Activated CD4-positive, CD25-positive, alpha-beta regulatory T cell treated with anti-CD3 and anti-CD28 coated beads, Interleukin-2, amount 50 U/mL, for 16 hours (primary cell): Measurements from ENCODE around the gene PRKCA.

Experiments used
- DNase-seq: peaks from one replicate; pipeline ENCODE4 v3.0.0-alpha.2; 2020; ENCODE audit warnings: low read depth, low spot score

The PRKCA gene

DNA sequence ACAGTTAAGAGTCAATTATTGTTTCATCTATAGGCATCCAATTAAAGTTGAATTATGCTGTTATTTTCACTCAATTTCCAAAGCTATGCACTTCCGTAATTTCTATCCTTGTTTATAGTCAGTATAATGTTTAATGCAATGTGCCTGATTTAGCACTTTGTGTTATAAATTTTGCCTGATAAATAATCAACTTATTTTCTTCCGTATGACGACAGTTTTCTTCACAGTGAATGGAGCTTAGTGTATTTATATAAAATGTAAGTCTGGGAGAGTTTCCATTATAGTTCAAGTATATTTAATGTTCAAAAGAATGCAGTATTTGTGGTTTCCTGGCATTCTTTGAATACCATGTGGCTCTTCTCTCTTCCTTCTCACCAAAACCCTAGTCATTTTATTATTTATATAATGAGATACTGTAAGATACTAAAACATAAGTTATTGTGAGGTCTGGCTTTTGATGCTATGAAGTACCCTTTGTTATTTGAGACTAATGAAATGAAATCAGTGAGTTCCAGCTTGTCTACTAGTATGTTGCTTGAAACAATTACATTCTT lies 240.6 kb downstream of the PRKCA start:
- no peak for DNase-seq

DNA sequence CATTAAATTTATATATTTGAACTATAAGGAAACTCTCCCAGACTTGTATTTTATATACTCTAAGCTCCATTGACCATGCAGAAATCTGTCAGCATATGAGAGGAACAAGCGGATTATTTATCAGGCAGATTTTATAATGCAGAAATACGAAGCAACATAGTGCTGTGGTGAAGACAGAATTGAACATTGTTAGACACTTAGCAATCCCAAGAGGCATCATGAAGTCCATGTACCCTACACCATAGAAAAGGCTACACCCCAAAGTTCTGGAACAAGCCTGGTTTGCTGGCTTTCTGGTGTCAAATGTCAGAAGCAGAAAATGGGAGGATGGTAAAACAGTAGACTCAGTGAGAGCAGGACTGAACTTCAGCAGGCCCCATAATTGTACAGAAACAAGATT lies 241.1 kb downstream of the PRKCA start:
- no peak for DNase-seq

DNA sequence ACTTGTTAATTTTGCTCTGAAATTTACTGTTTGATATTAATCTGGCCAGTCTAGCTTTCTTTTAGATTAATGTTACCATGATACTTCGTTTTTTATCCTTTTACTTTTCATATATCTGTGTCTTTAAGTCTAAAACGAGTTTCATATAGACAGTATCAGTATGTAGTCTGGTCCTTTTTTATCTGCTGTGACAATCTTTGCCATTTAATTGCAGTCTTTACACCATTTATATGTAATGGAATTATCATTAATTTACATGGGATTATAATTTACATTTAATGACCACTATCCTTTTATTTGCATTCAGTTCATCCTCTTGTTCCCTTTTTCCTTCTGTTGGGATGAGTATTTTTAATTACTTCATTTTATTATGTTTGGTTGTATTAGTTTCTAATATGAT lies 243.5 kb downstream of the PRKCA start:
- no peak for DNase-seq

DNA sequence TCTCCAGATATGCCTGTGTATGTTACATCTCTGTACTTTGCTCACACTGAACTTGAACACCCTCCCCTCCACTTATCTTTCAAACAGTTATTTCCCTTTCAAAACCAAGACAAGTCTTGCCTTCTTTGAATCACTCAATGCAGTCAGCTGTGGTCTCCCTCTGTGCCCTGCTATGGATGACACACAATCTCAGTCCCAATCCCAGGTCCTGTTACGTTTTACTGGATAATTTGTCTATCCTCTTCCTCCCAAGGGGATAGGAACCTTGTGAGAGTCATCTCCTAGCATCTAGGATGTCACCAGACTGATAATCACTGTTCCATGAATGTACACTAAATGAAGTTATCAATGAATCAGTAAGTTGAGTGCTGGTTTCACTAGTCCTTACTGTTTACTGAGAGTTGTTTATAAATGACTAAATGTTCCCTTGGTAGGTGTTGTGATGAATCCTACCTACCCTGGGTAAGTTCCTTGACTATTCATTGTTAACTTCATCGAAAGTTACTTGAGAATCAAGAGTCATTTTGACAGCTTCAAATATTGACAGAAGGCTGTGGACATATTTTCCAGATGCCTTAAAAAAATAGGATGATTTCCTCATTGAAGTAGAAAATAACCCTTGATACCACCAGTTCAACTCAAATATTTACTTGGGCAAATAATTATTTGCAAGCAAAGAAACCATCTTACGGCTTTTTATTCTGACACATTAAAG lies 244.9 kb downstream of the PRKCA start:
- DNase-seq: no peak

DNA sequence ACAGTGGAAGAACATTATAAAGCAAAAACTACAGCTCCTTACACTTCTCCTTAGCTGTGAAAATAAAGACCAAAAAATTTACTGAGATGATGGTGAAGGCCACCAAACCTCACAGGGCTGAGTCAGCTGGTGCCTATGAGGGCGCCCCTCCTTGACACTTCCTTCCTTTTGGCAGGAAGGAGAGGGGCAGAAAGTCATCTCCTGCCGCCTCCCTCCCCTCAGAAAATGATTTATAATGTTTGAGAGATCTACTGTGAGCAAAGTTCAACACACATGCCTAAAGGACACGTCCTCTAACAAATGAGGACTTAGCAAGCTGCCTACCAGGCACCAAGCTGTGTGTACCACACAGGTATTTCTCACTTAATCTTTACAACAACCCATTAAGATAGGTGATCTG lies 245.7 kb downstream of the PRKCA start:
- DNase-seq: no peak

DNA sequence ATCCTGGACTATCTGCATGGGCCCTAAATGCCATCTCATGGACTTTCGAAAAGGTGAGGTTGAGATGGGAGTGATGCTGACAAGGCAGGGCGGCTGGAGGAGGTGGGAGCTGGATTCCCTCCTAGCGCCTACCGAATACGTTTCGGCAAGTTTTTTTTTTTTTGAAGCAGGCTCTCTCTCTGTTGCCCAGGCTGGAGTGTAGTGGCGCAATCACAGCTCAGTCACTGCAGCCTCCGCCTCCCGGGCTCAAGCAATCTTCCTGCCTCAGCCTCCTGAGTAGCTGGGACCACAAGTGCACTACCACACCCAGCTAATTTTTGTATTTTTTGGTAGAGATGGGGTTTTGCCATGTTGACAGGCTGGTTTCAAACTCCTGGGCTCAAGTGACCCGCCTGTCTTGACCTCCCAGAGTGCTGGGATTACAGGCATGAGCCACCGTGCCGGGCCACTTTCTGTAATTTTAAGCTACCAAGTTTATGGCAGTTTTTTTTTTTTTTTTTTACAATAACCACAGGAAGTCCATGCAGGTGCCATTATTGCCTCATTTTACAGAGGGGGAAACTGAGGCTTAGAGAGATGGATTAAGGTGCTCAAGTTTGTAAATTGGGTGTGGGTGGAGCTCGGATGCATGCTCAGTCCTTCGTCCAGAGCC lies 246.4 kb downstream of the PRKCA start:
- no peak for DNase-seq

DNA sequence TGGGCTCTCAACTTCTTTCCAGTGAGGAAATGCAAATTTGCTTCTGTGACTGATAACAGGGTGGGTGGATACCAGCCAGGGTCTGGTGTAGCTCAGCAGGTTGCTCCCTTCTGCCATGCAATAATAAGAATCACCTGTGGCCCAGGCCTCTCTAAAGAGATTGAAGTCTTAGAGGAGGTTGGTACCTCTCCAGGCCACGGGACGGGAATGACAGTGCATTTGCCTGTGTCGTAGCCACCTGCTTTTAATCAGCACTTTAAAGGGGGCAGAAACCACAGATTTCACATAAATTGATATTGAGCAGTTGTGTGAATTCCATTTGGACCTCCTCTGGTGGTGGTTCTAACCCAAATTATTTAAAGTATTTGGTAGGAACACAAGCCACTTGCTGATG lies 246.9 kb downstream of the PRKCA start:
- no peak for DNase-seq

DNA sequence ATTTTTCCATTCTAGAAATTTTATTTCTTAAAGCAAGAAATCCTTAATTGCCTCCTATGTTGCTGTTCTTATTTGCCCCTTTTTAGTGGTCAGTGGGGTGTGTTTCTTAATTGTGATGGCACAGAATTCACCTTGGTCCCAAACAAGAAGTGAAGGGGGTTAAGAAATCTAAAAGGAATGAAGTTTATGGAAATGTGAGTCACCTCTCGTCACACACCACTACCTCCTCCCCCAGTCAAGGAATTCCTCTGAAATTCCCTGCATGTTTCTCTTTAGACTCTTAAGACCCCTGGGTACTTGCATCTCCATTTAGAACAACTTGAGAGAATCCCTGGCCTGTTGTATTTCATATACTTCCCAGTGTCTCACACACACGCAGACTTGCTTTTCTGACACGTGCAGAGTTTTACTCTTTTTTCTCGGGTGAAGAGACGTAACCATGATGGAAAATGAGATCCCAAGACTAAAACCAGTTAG lies 247.4 kb downstream of the PRKCA start:
- DNase-seq: no peak

DNA sequence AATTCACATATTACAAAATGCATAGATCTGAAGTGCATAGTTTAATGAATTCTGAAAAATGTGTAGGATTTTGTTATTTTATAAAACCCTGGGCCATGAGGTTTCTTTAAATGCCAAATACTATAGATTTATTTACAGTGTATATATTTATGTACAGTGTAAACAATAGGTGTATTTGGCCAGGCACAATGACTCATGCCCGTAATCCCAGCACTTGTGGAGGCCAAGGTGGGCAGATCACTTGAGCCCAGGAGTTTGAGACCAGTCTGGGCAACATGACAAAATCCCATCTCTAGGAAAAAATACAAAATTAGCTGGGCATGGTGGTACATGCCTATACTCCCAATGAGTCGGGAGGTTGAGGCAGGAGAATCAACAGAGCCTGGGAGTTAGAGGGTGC lies 249.4 kb downstream of the PRKCA start:
- no peak for DNase-seq

DNA sequence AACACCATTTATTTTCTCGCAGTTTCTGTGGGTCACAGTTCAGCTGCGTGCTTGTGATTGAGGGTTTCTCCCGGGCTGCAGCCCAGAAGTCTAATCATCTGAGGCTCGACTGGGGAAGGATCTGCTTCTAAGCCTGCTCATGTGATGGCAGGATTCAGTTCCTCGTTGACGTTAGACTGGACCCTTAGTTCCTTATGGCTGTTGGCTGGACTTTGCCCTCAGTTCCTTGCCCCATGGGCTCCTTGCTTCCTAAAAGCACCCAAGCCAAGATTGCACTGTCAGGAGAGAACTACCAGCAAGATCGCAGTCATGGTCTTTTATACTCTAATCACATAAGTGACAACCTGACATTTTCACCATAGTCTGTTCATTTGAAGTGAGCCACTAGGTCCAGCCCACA lies 250.0 kb downstream of the PRKCA start:
- no peak for DNase-seq

DNA sequence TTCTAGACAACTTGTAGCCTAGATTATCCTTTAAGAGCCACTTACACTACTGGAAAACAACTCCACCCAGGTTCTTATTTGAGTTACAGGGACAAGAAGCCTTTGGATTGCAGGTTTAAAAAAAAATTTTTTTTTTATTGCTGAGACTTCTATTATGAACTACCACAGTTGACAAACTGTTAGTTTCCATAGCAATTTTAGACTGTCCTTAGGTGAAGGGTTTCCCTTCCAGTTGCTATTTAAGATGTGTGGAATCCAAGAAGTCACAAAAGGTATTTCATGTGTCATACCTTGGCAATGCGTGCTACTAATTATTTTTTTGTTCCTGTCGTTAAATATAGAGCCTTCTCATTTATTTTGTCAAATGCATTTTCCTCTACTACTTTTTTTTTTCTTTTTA lies 253.2 kb downstream of the PRKCA start:
- no peak for DNase-seq

DNA sequence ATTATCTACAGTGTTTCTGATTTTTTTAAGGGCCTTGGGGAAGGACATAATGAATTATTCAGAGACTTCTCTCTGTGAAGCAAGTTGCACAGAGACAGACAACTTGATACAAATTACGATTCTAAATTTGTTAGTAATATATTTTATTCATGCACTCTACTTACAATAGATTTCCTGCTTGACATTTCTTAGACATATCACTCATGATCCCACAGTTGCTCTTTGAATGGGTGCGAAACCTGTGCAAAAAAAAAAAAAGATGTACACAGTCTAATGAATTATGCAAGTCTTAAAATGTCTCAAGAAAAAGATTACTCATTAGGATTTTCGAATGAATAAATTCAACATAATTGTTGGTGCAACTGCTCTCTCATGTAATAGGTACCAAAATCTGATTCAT lies 254.8 kb downstream of the PRKCA start:
- DNase-seq: no peak

DNA sequence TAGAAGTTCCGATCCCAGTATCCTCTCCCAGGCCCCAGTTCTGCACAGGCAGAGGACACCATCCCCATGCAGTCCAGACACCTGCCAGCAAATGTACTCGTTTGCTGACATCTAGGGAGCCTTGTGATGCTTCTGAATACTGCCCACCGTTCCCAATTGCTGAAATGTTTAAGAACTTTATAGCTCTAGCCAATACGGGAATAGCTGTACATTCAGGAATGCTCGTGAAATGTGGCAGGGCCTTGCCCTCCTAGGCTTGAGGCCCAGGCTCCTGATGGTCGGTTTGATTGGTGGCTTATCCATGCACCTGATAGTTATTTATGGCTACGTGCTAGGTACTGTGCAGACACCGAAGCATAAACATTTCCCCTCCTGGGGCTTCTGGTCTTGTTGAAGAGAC lies 255.5 kb downstream of the PRKCA start:
- DNase-seq: no peak

DNA sequence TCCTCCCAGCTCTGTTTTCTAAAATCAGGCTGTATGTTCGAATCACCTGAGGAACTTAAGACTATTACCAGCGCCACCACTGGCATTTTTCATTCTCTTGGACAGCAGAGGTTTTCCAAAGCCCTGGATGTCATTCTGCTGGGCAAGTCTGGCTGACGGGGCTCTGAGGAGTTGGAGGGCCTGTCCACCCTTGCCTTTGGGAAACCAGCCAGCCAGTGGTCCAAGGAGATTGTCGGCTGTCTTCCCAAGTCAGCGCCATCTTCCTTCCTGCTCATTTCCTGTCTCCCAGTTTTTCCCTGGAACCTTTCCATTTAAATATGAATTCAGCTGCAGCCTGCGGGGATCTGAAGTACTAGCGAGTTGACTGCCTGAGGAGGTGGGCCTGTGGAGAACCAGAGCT lies 258.3 kb downstream of the PRKCA start:
- DNase-seq: no peak

DNA sequence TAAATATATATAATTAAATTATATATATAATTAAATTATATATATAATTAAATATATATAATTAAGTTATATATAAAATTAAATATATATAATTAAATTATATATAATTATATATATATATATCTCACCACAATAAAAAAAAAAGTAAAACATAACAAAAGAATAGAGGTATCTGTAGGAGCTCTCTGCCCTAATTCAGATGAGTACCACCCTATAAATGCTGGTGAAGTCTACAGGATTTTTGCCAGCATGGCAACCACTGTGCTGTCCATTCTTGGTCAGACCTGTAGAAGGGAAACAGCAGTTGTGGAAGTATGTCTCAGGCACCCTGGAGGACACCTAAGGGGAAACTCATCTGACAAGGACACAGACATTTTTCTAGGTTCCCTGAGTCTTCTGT lies 259.7 kb downstream of the PRKCA start:
- no peak for DNase-seq

DNA sequence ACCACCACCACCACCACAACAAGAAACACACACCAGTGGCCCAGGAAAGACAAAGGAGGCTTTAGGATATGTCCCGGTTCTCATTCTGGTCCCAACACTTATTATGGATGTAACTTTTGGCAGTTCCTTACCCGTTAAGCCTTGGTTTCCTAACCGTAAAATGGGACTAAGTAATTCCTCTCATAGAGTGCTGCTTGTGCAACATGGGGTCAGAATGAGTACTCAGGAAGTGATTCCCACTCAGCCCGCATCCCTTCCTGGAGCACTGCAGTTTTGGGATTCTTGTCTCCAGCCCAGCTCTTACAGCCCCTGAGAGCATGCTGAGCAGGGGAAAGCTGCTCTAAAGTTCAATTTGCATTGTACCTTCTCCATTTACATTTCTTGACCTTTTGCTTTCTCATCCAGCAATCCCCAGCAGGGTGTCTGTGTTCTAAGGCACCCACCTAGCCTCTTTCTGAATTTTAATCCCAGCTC lies 262.6 kb downstream of the PRKCA start:
- no peak for DNase-seq

DNA sequence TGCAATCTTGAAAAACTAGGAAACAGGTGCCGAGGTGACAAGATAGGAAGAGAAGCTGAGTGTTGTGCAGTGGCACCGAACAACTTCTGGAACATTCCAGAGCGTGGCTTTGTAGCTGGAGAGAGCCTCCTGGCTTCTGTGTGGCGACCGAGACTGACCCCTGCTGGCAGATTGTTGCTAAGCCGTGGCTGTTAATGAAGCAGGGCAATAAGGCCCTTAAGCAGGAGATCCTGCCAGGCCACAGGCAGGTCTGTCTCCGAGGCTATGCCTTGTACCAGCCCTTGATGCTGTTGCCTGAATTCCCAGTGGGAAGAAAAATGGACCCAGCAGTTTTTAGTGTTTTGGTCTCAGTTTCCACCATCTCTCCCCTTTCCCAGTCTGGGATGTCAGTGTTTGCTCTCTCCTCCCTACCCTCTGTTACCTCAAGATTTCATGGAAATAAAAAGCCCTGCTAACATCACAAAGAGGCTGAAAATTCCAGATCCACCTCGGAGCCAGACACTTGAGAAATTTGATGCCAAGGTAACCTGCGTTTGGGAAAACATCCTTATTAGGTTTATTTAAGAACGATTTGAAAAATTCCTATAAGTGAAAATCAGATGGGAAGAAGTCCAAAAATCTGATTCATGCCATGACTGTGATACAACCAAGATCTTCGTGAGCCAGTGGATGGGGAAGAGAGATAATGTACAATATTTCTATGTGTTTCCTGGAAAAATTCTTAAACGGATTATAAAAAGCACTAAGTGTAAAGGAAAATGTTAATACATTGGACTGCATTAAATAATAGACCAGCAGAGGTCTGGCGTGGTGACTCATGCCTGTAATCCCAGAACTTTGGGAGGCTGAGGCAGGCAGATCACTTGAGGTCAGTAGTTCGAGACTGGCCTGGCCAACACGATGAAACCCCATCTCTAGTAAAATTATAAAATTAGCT lies 265.1 kb downstream of the PRKCA start:
- DNase-seq: peak; percentile 51

DNA sequence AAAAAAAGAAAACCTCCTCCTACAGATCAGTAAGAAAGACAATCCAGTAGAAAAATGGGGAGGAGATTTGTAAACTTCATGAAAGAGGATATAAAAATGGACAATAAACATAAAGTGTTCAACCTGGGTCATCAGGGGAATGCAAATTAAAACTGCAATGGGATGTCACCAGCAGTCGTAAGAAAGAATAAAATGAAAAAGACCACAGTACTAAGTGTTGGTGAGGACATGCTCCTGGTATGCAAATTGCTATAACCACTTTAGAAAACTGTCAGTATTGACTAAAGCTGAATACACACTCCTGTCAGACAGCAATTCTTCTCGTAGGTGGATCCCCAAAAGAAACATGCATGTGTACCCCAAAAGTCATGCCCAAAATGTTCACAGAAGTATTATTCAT lies 267.2 kb downstream of the PRKCA start:
- no peak for DNase-seq

DNA sequence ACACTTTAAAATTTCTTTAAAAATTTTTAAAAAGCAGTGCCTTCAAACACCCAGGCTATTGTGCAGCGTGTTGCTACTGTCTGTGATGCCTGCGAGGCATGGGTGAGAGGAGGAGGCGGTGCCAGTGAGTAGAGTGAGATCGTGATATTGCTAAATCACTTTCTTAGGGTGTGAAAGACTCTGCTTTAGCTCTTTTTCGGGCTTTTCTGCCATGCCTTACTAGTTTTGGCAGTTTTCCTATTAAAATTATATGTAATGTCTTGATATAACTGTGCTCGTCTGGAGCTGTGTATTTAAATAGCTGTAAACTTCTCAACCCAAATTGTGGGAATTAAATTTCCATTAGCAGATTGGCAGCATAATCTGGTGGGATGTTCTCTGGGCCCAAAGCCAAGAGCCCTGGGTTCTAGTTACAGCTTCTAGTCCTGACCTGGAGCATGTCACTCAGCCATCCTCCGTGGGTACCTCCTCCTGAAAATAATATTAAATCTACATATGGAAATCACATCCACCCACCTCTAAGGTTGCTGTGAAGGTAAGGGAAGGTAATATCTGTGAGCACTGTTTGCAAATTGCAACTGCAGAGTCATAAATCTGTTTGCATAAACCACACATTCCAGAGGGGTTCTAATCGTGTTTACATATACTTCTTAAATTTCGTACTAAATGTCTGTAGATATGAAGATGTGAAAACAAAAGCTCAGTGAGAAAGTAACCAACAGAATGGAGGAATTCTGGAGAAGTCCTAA lies 268.2 kb downstream of the PRKCA start:
- no peak for DNase-seq

DNA sequence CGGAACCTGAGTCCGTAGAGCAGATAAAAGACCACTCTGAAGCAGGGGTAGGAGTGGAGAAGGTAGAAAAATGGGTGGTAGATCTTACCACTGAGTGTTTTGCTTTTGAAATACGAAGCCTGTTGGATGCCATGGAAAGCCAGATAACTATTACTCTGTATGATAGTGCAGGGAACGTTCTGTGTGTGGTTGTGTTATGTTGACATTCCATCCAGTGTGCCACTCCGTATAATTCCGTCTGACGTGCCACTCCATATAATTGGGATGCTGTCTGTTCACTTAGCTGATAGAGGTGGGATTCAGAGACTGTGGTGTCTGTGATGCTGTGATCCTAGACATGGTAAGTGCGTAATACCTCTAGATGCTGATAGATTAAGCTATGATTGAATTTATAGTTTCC lies 269.3 kb downstream of the PRKCA start:
- no peak for DNase-seq

DNA sequence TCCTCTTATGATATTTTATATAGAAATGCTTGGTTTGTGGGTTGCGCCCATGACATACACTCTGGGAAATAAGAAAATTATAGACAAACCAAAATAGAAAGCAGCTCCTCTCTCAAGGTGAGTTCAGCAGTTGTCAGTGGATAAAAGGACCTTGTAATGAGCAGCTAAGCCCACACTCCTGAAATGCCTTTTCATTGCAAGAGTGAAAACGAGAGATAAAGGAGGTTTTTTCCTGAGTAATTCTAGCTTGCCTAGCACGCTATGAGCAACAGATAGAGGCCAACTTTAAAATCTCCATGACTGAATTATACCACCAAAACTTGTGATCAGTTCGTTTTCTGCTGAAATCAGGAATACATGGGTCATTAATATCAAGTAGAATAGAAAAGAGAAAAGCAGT lies 270.7 kb downstream of the PRKCA start:
- no peak for DNase-seq
